ENCODE results near the gene ASAP3.

ASAP3 gene

GRCh38 chr1:23524716-23525401, 40.9 kb upstream of the ASAP3 start:
- H3K27ac ChIP-seq: no peak overlapping the region
- TF ChIP-seq ZFX (IDR thresholded peaks at IDR 0.05) (no peak), CTCF (conservative IDR thresholded peaks at IDR 0.05) (no peak)

- no peak overlapping the region for H3K27ac ChIP-seq
- TF ChIP-seq ZFX (IDR thresholded peaks at IDR 0.05): no peak
Measured at GRCh38 chr1:23524163-23524562, 40.2 kb upstream of the ASAP3 start.

GRCh38 chr1:23522244-23522982, 38.4 kb upstream of the ASAP3 start:
- TF ChIP-seq CTCF (conservative IDR thresholded peaks at IDR 0.05) (no peak), ZFX (IDR thresholded peaks at IDR 0.05) (no peak)
- H3K27ac ChIP-seq: no peak overlapping the region

- H3K27ac ChIP-seq: no peak overlapping the region
- TF ChIP-seq ZFX (IDR thresholded peaks at IDR 0.05) (no peak), CTCF (conservative IDR thresholded peaks at IDR 0.05) (no peak)
Measured at GRCh38 chr1:23521588-23521987, 37.6 kb upstream of the ASAP3 start.

GRCh38 chr1:23517581-23517980, 33.6 kb upstream of the ASAP3 start:
- TF ChIP-seq ZFX (IDR thresholded peaks at IDR 0.05): no peak
- TF ChIP-seq CTCF (conservative IDR thresholded peaks at IDR 0.05): no peak

GRCh38 chr1:23515905-23516304, 31.9 kb upstream of the ASAP3 start:
- no peak overlapping the region for H3K27ac ChIP-seq
- TF ChIP-seq CTCF (conservative IDR thresholded peaks at IDR 0.05) (no peak), ZFX (IDR thresholded peaks at IDR 0.05) (no peak)

More at GRCh38 chr1:23517581-23517980, 33.6 kb upstream of the ASAP3 start:
- no peak overlapping the region for H3K27ac ChIP-seq

GRCh38 chr1:23514111-23514679, 30.2 kb upstream of the ASAP3 start:
- TF ChIP-seq ZFX (IDR thresholded peaks at IDR 0.05) (no peak), CTCF (conservative IDR thresholded peaks at IDR 0.05) (no peak)
- no peak overlapping the region for H3K27ac ChIP-seq
